ENCODE data around the gene EHF.

Gene EHF

GRCh38 chr11:34640050-34640923, 19.4 kb downstream of the EHF start:
- Histone ChIP-seq H3K27ac (peak overlapping the region in 10 of 21 experiments; percentile 2 to 31 (median 26)), H3K4me3 (no peak overlapping the region)

DNA sequence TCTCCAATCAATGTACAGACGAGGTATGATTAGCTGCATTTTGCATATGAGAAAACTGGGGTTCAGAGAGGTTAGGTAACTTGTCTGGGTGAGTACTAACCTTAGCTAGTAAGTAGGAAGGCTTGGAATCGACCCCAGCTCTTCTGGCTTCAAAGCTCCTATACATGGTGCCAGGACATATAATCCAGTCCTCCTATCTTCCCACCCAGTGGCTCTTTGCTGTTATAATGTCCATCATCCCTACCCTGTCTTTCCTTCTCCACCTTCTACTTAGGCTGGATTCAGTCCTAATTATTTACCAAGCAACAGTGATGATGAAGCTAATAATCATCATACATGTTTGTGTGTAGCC, 20.0 kb downstream of the EHF start:
- Histone ChIP-seq H3K4me3 (no peak overlapping the region), H3K27ac (peak overlapping the region in 6 of 21 experiments; percentile 2 to 31 (median 26))

DNA sequence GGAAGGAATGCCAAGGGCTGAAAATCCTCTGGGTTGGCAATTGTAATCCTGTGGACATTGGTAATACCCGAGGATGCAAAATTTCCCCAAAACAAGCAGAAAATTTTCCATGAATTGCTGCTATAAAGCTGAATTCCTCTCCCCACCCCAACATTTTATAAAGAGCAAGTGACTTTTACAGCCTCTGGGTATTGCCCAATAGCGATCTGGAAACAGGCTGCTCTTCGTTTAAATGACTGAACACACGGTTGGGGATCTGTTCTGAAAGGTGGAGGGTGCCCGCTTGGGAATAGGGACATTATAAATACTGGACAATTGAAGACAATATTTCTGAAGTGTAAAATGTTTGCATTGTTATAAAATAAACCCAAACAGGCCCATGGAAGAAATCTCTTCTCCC, 20.6 kb downstream of the EHF start:
- no peak overlapping the region for H3K4me3 ChIP-seq
- peak overlapping the region in 4 of 21 experiments; percentile 0 to 41 (median 33) for H3K27ac ChIP-seq

GRCh38 chr11:34642001-34642554, 21.2 kb downstream of the EHF start:
- Histone ChIP-seq H3K4me3 (no peak overlapping the region), H3K27ac (peak overlapping the region in 6 of 21 experiments; percentile 26 to 55 (median 40))

DNA sequence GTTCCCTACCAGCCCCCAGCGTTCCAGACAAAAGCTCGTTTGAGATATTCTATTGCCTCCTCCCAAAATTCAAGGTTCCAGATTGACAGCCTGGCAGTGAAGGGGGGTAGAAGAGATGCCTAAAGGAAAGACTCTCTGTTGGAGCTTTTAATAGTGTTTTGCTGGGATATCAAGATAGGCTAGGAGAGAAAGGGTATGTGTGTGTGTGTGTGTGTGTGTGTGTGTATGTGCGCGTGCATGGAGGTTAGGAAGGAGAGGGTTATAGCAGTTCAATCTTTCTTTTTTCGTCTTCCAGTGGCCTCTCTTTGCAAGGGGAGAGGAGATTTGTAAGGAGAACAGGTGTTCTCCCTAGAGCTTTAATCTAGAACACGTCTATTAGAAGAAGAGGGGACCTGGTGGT, 22.0 kb downstream of the EHF start:
- Histone ChIP-seq H3K4me3 (no peak overlapping the region), H3K27ac (peak overlapping the region in 10 of 21 experiments; percentile 5 to 55 (median 34))

DNA sequence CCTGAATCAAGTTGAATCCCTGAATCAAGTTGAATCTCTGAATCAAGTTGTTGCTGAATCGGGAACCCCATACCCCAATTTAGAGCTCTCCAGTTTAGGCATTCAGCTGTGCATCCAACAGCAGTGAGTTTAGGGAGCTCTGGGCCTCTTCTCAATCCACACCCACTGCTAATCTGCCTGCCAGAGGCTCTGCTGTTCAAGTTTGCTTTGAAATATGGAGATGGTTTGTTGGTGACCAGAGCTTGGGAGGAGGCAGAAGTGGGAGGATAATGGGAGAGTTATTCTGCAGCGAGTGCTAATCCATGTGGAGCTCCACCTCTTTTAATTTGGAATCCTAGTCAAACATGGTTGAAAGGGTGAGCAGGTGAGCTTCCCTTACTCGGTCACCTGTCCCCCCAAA, 22.4 kb downstream of the EHF start:
- Histone ChIP-seq H3K27ac (peak overlapping the region in 1 of 21 experiments; percentile 6), H3K4me3 (no peak overlapping the region)

DNA sequence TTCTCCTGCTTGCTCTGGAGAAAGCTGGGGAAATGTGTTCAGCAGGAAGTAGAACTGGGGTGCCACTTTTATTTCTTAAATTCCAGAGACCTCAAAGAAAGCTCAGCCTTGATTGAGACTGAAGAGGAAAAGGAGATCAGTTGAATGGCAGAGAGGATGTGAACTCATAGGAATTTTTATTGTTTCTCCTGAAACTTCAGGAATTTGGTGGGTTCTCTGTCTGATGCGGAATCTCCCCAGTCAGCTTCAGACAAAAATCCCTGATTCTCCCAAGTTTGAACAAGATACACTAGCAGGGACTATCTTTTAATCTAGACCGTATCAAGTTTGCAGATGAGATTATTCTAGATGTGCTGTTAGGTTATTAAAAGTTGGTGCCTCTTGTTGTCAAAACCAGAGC, 23.0 kb downstream of the EHF start:
- Histone ChIP-seq H3K27ac (peak overlapping the region in 4 of 21 experiments; percentile 20 to 69 (median 36)), H3K4me3 (no peak overlapping the region)

- Histone ChIP-seq H3K27ac (peak overlapping the region in 6 of 21 experiments; percentile 13 to 69 (median 38)), H3K4me3 (no peak overlapping the region)
These were observed 23.9 kb downstream of the EHF start for GRCh38 chr11:34644669-34645406.

DNA sequence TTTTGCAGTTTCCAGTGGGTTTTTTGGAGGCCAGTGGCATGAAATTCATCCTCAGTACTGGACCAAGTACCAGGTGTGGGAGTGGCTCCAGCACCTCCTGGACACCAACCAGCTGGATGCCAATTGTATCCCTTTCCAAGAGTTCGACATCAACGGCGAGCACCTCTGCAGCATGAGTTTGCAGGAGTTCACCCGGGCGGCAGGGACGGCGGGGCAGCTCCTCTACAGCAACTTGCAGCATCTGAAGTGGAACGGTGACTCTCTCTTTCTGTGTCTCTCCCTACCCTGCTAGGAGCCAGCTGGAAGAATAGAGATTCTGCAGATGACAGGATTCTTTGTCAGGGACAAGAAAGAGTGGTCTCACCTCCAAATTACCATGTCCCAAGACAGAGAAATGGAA, 25.5 kb downstream of the EHF start:
- H3K4me3 ChIP-seq: no peak overlapping the region
- H3K27ac ChIP-seq: peak overlapping the region in 7 of 21 experiments; percentile 3 to 64 (median 22)

DNA sequence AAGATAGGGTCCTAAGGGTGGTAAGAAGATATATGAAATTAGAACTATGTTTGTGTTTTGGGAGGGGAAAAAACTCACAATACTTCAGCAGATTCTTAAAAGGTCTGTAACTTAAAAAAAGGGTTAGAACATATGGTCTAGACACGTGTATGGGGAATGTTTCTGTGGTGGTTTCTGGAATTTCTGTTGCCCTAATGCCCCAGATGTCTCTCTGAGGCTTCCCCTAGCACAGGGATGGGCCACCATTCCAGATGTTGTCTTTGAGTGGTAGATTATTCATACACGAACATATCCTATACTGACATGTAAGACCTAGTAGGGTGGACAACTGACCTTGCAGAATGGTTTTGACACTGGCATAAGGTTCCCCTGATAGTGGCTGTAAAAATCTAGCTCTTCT, 26.2 kb downstream of the EHF start:
- H3K27ac ChIP-seq: peak overlapping the region in 8 of 21 experiments; percentile 20 to 64 (median 36)

GRCh38 chr11:34647532-34647931, 26.6 kb downstream of the EHF start:
- no peak overlapping the region for H3K4me3 ChIP-seq
- peak overlapping the region in 5 of 21 experiments; percentile 30 to 64 (median 44) for H3K27ac ChIP-seq

More for the DNA sequence above, 26.2 kb downstream of the EHF start:
- no peak overlapping the region for H3K4me3 ChIP-seq

GRCh38 chr11:34648036-34648435, 27.1 kb downstream of the EHF start:
- Histone ChIP-seq H3K27ac (peak overlapping the region in 3 of 21 experiments; percentile 30 to 50 (median 44)), H3K4me3 (no peak overlapping the region)

- no peak overlapping the region for H3K4me3 ChIP-seq
- peak overlapping the region in 9 of 21 experiments; percentile 9 to 51 (median 34) for H3K27ac ChIP-seq
These were observed 28.7 kb downstream of the EHF start for GRCh38 chr11:34649597-34649996.

- H3K4me3 ChIP-seq: no peak overlapping the region
- peak overlapping the region in 14 of 21 experiments; percentile 9 to 54 (median 34) for H3K27ac ChIP-seq
These were observed 29.6 kb downstream of the EHF start for GRCh38 chr11:34650528-34650927.

GRCh38 chr11:34651551-34651950, 30.7 kb downstream of the EHF start:
- Histone ChIP-seq H3K27ac (peak overlapping the region in 1 of 21 experiments; percentile 46), H3K4me3 (no peak overlapping the region)

- H3K4me3 ChIP-seq: no peak overlapping the region
- peak overlapping the region in 10 of 21 experiments; percentile 2 to 77 (median 59) for H3K27ac ChIP-seq
These were observed 31.5 kb downstream of the EHF start for GRCh38 chr11:34652191-34652973.

DNA sequence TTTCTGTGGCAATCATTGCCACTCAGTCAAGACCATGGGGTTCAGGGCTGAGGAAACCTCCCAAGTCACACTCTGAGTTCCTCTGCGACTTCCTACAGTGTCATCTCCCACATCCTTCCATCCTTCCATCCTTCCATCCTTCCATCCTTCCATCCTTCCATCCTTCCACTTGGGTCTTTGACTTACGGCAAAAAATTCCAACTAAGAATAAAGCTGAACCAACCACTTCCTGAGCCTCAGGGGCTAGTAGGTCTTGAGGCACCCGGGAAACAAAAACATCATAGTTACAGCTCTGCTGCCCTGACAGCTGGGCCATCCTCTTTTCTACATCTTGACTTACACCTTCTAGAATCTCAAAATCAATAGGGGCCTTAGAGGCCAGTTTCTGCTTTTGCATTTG, 32.1 kb downstream of the EHF start:
- Histone ChIP-seq H3K27ac (peak overlapping the region in 18 of 21 experiments; percentile 2 to 77 (median 52)), H3K4me3 (no peak overlapping the region)

GRCh38 chr11:34653851-34654482, 33.1 kb downstream of the EHF start:
- peak overlapping the region in 18 of 21 experiments; percentile 14 to 77 (median 56) for H3K27ac ChIP-seq
- no peak overlapping the region for H3K4me3 ChIP-seq

Data from skin epidermis (tissue), 12 donors.